GM06990 (cell line): Measurements from ENCODE around the gene CYB5R3.
"Not testable (repeated sequence)": the region's sequence is repeated elsewhere in the genome, so short reads cannot be mapped to it uniquely, and the experiment has no call there.

Source experiments
- DNase-seq: peaks from one replicate; pipeline ENCODE4 v3.0.0-alpha.2; 2011; ENCODE audit not compliant: insufficient read length; ENCODE audit errors: extremely low read depth
- H3K27me3 ChIP-seq: replicated peaks from 2 replicates; pipeline ENCODE4 v1.6.0; 2011; ENCODE audit warnings: low read length; ENCODE audit not compliant: control insufficient read depth, insufficient read depth
- H3K36me3 ChIP-seq: 2 replicates; pipeline ENCODE4 v1.5.1; 2011; ENCODE audit warnings: low read length; ENCODE audit not compliant: control insufficient read depth, insufficient read depth
- H3K4me3 ChIP-seq: replicated peaks from 2 replicates; pipeline ENCODE4 v1.5.1; 2011; ENCODE audit warnings: low read depth, mild to moderate bottlenecking, control low read depth, low read length
- CTCF ChIP-seq: IDR thresholded peaks from 2 replicates; pipeline ENCODE4 v1.5.1; 2011; ENCODE audit warnings: low read length, control low read depth, mild to moderate bottlenecking, inconsistent platforms; ENCODE audit not compliant: insufficient read depth, poor library complexity, severe bottlenecking

CYB5R3 gene

GRCh38 chr22:42679691-42680090 lies 30.5 kb upstream of the CYB5R3 start:
- Histone ChIP-seq H3K36me3 (no peaks in the 10 kb centered on the region), H3K4me3 (no peak overlapping the region), H3K27me3 (no peaks in the 10 kb centered on the region)
- DNase-seq = no peak
- no peak for TF ChIP-seq CTCF

GRCh38 chr22:42678894-42679293 lies 29.7 kb upstream of the CYB5R3 start:
- H3K36me3 ChIP-seq = no peaks in the 10 kb centered on the region
- H3K27me3 ChIP-seq = no peaks in the 10 kb centered on the region
- no peak for TF ChIP-seq CTCF
- DNase-seq = no peak
- no peak overlapping the region for H3K4me3 ChIP-seq

GRCh38 chr22:42677936-42678335 lies 28.7 kb upstream of the CYB5R3 start:
- H3K27me3 ChIP-seq, H3K4me3 ChIP-seq, H3K36me3 ChIP-seq, DNase-seq: not testable (repeated sequence)

- Histone ChIP-seq H3K27me3 (no peaks in the 10 kb centered on the region), H3K36me3 (no peaks in the 10 kb centered on the region), H3K4me3 (no peak overlapping the region)
- no peak for TF ChIP-seq CTCF
- no peak for DNase-seq
Observed at GRCh38 chr22:42676059-42676607, 26.9 kb upstream of the CYB5R3 start.

GRCh38 chr22:42673898-42674401 lies 24.8 kb upstream of the CYB5R3 start:
- Histone ChIP-seq H3K27me3 (no peaks in the 10 kb centered on the region), H3K36me3 (no peaks in the 10 kb centered on the region), H3K4me3 (no peak overlapping the region)
- TF ChIP-seq CTCF = no peak
- no peak for DNase-seq

GRCh38 chr22:42673071-42673470 lies 23.9 kb upstream of the CYB5R3 start:
- H3K27me3 ChIP-seq, H3K4me3 ChIP-seq, DNase-seq, H3K36me3 ChIP-seq: not testable (repeated sequence)
